MV-4-11 (cell line): ENCODE data around the gene GAL.

Source experiments
- DNase-seq: peaks from one replicate; lab custom pipeline; 2025; lab: John Stamatoyannopoulos, UW

The GAL gene

DNA sequence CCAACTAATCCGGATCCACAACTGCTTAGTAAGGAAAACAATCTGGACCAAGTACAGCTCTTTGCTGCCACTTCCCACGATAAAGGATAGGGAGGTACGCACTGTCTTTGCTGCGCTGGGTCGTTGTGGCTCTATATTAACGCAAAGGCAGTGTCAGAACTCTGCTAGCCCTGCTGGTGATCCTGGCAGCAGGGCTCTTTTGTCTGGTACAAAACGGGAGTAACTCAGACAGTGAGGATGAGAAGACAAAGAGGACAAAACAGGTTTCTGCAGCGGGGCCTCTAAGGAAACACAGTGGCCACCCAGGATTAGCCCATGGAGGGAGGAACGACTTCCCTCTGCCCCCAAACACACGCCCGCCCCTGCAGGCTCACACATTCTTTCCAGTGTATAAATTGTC is 26.1 kb downstream of the GAL start:
- DNase-seq: no peak

DNA sequence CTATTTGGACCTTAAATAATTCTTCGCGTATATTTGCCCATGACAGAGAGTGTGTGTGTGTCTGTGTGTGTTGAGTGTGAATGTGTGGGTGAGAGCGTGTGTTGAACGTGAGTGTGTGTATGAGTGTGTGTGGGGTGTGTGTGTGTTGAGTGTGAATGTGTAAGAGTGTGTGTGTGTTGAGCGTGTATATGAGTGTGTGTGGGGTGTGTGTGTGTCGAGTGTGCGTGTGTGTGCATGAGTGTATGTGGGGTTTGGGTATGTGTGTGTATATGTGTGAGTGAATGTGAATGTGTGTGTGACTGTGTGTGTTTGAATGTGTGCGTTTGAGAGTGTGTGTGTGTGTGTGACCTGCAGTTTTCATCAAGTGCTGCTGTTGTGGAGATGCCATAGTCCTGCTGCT is 26.8 kb downstream of the GAL start:
- DNase-seq: no peak

DNA sequence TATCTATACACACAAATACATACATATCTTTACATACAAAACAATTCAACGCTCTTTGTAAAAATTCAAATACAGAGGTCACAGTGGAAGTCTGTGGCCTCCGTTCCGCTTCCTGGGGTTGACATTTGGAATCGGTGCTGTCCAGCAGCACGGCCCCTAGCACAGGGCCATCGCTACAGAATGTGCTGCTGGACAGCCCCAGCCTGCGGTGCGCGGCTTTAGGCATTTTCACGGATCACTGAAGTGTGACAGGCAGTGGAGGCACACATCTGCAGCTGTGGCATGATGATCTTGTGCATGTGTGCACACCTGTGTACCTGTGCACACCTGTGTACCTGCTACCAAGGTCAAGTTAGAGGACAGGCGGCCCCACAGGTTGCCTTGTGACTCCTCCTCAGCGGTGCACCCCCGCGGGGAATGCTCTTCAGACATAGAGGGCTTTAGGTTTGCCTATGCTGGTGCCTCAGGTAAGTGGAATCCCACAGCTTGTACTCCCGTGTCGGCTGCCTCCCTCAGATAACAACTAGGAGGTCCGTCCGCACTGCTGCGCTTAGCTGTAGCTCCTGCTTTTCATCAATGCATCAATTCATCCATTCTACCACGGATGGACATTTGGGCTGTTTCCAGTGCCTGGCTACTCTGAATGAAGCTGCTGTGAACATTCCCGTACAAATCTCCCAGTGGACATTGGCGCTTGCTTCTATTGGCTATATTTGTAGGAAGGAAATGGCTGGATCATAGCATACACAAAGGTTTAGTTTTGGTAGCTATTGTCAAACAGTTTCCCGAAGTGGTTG is 29.9 kb downstream of the GAL start:
- no peak for DNase-seq

DNA sequence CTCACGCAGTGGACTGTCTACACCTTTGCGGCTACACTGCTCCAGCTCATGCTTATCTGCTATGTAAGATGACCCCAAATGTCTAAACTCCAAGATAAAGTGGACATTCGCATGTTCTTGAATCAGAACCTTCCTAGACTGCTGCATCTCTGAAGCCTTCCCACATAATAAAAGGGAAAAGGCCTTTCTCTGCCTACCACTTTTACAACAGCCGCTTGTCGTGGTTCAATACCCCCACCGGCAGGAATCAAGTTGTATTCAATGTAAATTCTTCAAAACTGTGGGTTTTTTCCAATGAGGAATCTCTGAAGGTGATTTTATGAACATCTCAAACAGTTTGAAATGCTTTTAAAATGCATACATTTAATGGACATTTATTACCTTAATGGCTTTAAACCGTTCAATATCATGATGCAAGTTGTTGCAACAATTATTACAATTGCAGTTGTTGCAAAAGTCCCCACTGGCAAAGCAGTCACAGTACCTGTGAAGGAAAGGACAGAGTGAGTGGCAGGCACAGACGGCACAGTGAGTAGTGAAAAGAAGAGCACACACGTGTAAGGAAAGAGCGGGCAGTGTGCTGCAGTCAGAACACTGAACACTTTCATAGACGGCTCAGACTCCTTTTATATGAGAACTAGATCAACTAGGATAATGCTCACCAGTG is 31.2 kb downstream of the GAL start:
- DNase-seq: no peak

GRCh38 chr11:68721075-68721474 is 36.7 kb downstream of the GAL start:
- DNase-seq: no peak

DNA sequence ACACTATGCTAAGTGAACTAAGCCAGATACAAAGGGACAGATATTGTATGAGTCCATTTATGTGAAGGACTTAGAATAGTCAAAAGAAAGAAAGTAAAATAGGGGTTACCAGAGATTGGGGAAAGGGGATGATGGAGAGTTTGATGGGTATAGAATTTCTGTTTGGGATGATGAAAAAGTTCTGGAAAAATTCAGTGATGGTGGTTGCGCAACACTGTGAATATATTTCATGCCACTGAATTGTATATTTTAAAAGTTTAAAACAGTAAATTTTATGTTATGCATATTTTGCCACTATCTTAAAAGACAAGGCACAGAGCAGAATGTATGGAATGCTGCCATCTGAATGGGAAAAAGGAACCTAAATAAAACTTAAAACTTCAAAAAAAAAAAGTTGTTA is 37.8 kb downstream of the GAL start:
- no peak for DNase-seq

DNA sequence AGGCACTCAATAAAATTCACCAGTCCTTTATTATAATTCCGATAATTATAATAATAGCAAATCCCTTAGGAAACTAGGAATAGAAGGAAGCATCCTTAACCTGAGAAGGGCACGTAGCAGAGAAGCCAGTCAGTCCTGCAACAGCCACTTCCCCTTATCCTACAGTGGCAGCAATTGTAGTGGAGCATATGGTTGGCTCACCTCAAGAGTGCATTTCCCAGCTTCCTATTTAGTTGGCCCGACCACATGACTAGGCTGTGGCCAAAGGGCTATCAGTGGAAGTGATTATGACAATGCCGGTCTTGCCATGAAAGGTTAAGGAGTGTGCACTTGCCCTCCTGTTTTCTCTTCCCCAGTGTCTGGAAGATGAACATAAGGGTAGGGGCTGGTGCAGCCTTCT is 39.9 kb downstream of the GAL start:
- peak; percentile 70 for DNase-seq

- no peak for DNase-seq
Observed at GRCh38 chr11:68727783-68728182, 43.4 kb downstream of the GAL start.

DNA sequence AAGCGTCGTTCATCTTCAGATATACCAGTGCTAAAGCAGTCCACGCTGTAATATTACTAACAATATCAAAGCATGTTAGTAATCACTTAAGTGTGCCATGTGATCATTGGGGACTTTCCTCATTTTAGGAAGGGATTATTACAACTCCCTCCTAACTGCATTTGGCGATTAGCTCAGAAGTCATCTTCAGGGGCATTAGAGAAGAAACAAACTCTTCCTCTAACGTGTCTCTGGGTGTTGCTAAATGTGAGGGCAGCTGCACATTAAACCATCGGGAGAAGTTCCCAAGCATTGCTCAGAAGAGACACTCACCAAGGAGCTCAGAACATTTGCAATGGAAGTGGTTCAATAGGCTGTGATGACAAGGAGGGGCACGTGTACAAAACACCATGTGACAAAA is 49.8 kb downstream of the GAL start:
- no peak for DNase-seq

DNA sequence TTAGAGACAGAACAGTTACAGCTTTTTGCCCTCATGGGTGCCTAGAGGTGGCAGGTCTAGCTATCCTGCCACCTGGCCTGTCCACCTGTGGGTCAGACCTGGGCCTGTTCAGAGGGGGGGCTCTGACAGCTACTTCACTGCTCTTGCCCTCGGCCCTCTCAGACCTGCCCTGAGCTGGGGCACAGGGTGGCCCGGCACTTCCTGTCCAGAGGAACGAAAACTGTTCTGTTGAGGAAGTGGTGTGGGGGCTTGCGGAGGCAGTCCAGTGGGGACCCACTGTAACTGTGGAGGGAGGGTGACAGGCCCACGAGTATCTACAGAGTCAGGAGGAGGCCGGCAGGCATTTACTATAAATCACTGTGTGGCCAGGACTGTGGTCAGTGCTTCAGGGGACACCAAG is 50.8 kb downstream of the GAL start:
- peak; percentile 58 for DNase-seq

- DNase-seq: peak; percentile 78
Observed at GRCh38 chr11:68735646-68736045, 51.3 kb downstream of the GAL start.
